Neural cell (in vitro differentiated cells): Measurements from ENCODE around the gene GMPR2. TPM values are rescaled to one million over a fixed set of nuclear protein-coding genes. Genes with fewer than 3 reads are reported as not detected.

Experiments
- H2AFZ ChIP-seq: fragments of 200-600, 300-800 bp; sonication (generic), shearing (Covaris generic); 2 replicates; pipeline ENCODE4 v1.6.0; 2014; ENCODE audit warnings: low read depth, mild to moderate bottlenecking, antibody characterized with exemption, low read length, moderate library complexity
- H3F3A ChIP-seq: fragments of 200-600 bp; shearing (Covaris generic); 2 replicates; pipeline ENCODE4 v1.6.1; 2016; ENCODE audit warnings: mild to moderate bottlenecking, moderate library complexity, mixed read lengths, antibody characterized with exemption, low read length; ENCODE audit not compliant: insufficient read depth, poor library complexity, severe bottlenecking
- H3K27ac ChIP-seq: fragments of 200-600, 300-800 bp; sonication (generic), shearing (Covaris generic); 2 replicates; pipeline ENCODE4 v1.5.1; 2014; ENCODE audit warnings: mild to moderate bottlenecking, low read length, moderate library complexity
- H3K27me3 ChIP-seq: fragments of 300-800, 200-600 bp; sonication (generic), shearing (Covaris generic); 2 replicates; pipeline ENCODE4 v1.6.0; 2014; ENCODE audit warnings: mild to moderate bottlenecking, low read depth, low read length, moderate library complexity; ENCODE audit not compliant: insufficient read depth
- H3K36me3 ChIP-seq: fragments of 300-800, 200-600 bp; sonication (generic), shearing (Covaris generic); 2 replicates; pipeline ENCODE4 v1.5.1; 2014; ENCODE audit warnings: mild to moderate bottlenecking, antibody characterized with exemption, low read length, moderate library complexity; ENCODE audit not compliant: insufficient read depth
- H3K4me2 ChIP-seq: fragments of 300-800, 200-600 bp; sonication (generic), shearing (Covaris generic); 2 replicates; pipeline ENCODE4 v1.6.0; 2014; ENCODE audit warnings: mild to moderate bottlenecking, low read length
- H3K4me3 ChIP-seq: fragments of 300-800, 200-600 bp; sonication (generic), shearing (Covaris generic); 2 replicates; pipeline ENCODE4 v1.5.1; 2014; ENCODE audit warnings: mild to moderate bottlenecking, low read length, moderate library complexity
- H3K79me2 ChIP-seq: fragments of 200-600 bp; shearing (Covaris generic); replicated peaks from 2 replicates; pipeline ENCODE4 v1.6.0; 2014; ENCODE audit warnings: mild to moderate bottlenecking, low read length, moderate library complexity; ENCODE audit not compliant: insufficient read depth
- H3K9ac ChIP-seq: fragments of 300-800, 200-600 bp; sonication (generic), shearing (Covaris generic); 2 replicates; pipeline ENCODE4 v1.6.1; 2016; ENCODE audit warnings: mild to moderate bottlenecking, low read length, mixed read lengths
- H3K9me2 ChIP-seq: fragments of 200-600 bp; shearing (Covaris generic); 2 replicates; pipeline ENCODE4 v1.6.1; 2016; ENCODE audit warnings: mild to moderate bottlenecking, low read length, mixed read lengths; ENCODE audit not compliant: insufficient read depth
- H3K9me3 ChIP-seq: fragments of 200-600, 300-800 bp; sonication (generic), shearing (Covaris generic); 2 replicates; pipeline ENCODE4 v1.6.1; 2016; ENCODE audit warnings: mild to moderate bottlenecking, mixed run types, low read length, moderate library complexity, mixed read lengths
- H4K20me1 ChIP-seq: fragments of 200-600 bp; shearing (Covaris generic); 2 replicates; pipeline ENCODE4 v1.6.1; 2016; ENCODE audit warnings: mild to moderate bottlenecking, mixed run types; ENCODE audit not compliant: insufficient read depth
- EP300 ChIP-seq: fragments of 450-650 bp; conservative IDR thresholded peaks from 2 replicates; pipeline ENCODE4 v1.6.1; 2014; ENCODE audit warnings: antibody characterized with exemption, mild to moderate bottlenecking, moderate library complexity; ENCODE audit not compliant: poor library complexity, severe bottlenecking
- EZH2 ChIP-seq: fragments of 200-600, 300-800 bp; shearing (Covaris generic), sonication (generic); IDR thresholded peaks from 2 replicates; pipeline ENCODE4 v1.6.1; 2014; ENCODE audit warnings: antibody characterized with exemption, low read length, borderline replicate concordance, mild to moderate bottlenecking; ENCODE audit not compliant: insufficient read depth, poor library complexity, severe bottlenecking
- MXI1 ChIP-seq: fragments of 450-650 bp; conservative IDR thresholded peaks from 2 replicates; pipeline ENCODE4 v1.6.1; 2014; ENCODE audit warnings: antibody characterized with exemption, mild to moderate bottlenecking; ENCODE audit not compliant: poor library complexity, severe bottlenecking
- POLR2AphosphoS5 ChIP-seq: IDR thresholded peaks from 2 replicates; pipeline ENCODE4 v1.6.1; 2012
- RAD21 ChIP-seq: fragments of 450-650 bp; conservative IDR thresholded peaks from 2 replicates; pipeline ENCODE4 v1.6.1; 2014; ENCODE audit warnings: antibody characterized with exemption, mild to moderate bottlenecking, moderate library complexity
- SMC3 ChIP-seq: fragments of 450-650 bp; conservative IDR thresholded peaks from 2 replicates; pipeline ENCODE4 v1.6.1; 2014; ENCODE audit warnings: antibody characterized with exemption, mild to moderate bottlenecking, moderate library complexity; ENCODE audit not compliant: poor library complexity
- TAF1 ChIP-seq: IDR thresholded peaks from 2 replicates; pipeline ENCODE4 v1.6.1; 2012; ENCODE audit warnings: low read depth
- polyA plus RNA-seq: library from polyadenylated mRNA; depleted of rRNA; stranded (reverse); fragments of >200 nt; gene quantifications from 2 replicates; pipeline ENCODE4 v1.2.3, GENCODE V29; 2014
- TF ChIP-seq, protein P1 (sequence below): fragments of 450-650 bp; IDR thresholded peaks from 2 replicates; pipeline ENCODE4 v1.5.1; 2014; ENCODE audit warnings: antibody characterized with exemption, mild to moderate bottlenecking, moderate library complexity; ENCODE audit not compliant: poor library complexity, severe bottlenecking
- TF ChIP-seq, protein P2 (sequence below): IDR thresholded peaks from 2 replicates; pipeline ENCODE4 v1.6.1; 2012; ENCODE audit warnings: borderline replicate concordance

The GMPR2 gene
- polyA plus RNA-seq, 1 donor from 2014 or later: 132 TPM

DNA sequence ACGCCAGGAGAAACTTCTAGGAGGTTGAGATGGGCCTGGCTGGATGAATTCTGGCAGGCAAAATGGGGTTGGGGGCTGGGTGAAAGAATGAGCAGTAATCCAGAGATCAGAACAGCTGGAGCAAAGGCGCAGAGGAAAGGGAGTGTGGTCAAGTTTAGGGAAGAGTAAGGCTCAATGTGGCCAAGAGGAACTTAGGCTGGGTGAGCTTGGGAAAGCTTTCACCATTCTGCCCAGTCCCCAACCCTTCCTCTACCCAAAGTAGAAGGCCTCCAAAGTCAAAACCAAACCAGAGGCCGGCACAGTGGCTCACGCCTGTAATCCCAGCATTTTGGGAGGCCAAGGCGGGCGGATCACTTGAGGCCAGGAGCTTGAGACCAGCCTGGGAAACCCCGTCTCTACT is 48.9 kb downstream of the GMPR2 start:
- Histone ChIP-seq H3K79me2 (no peaks in the 10 kb centered on the region), H3K4me2 (no peak overlapping the region), H4K20me1 (no peaks in the 10 kb centered on the region), H3K36me3 (no peaks in the 10 kb centered on the region), H3K27me3 (no peaks in the 10 kb centered on the region), H3K9me3 (no peaks in the 10 kb centered on the region), H3K9me2 (no peaks in the 10 kb centered on the region), H3F3A (no peaks in the 10 kb centered on the region), H2AFZ (no peak overlapping the region), H3K9ac (no peak overlapping the region), H3K27ac (no peak overlapping the region), H3K4me3 (no peak overlapping the region)
- TF ChIP-seq MXI1 (no peak), RAD21 (no peak), SMC3 (no peak), TAF1 (no peak)

DNA sequence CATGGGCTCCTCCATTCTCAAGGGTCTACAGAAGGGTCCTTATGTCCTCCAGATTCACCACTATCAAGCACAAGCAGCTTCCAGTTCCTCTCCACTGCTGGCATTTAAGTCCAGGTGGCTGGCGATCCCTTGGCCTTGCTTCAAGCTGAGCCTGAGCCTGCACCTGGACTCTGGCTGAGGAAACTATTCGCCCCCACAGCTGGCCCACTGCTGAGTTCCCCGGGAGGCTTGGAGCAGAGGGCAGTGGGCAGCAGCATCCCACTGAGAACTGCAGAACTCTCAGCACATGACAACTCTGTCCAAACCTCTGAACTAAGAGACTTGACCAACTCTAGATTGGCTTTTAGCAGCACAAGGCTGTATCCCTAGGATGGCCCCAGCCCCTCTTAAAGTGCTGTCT is 50.0 kb downstream of the GMPR2 start:
- H3K9ac ChIP-seq: no peak overlapping the region
- no peaks in the 10 kb centered on the region for H3K27me3 ChIP-seq
- H3K4me3 ChIP-seq: no peak overlapping the region
- H3K79me2 ChIP-seq: no peaks in the 10 kb centered on the region
- H3K36me3 ChIP-seq: no peaks in the 10 kb centered on the region
- H3K4me2 ChIP-seq: no peak overlapping the region
- no peaks in the 10 kb centered on the region for H4K20me1 ChIP-seq
- no peaks in the 10 kb centered on the region for H3K9me3 ChIP-seq
- H3K27ac ChIP-seq: no peak overlapping the region
- H3K9me2 ChIP-seq: no peaks in the 10 kb centered on the region
- TF ChIP-seq SMC3: no peak
- TF ChIP-seq EP300: no peak
- TF ChIP-seq POLR2AphosphoS5: no peak
- no peak for TF ChIP-seq MXI1
- TF ChIP-seq EZH2: no peak
- TF ChIP-seq, protein P1, sequence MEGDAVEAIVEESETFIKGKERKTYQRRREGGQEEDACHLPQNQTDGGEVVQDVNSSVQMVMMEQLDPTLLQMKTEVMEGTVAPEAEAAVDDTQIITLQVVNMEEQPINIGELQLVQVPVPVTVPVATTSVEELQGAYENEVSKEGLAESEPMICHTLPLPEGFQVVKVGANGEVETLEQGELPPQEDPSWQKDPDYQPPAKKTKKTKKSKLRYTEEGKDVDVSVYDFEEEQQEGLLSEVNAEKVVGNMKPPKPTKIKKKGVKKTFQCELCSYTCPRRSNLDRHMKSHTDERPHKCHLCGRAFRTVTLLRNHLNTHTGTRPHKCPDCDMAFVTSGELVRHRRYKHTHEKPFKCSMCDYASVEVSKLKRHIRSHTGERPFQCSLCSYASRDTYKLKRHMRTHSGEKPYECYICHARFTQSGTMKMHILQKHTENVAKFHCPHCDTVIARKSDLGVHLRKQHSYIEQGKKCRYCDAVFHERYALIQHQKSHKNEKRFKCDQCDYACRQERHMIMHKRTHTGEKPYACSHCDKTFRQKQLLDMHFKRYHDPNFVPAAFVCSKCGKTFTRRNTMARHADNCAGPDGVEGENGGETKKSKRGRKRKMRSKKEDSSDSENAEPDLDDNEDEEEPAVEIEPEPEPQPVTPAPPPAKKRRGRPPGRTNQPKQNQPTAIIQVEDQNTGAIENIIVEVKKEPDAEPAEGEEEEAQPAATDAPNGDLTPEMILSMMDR: no peak
- no peak for TF ChIP-seq TAF1
- TF ChIP-seq, protein P2, sequence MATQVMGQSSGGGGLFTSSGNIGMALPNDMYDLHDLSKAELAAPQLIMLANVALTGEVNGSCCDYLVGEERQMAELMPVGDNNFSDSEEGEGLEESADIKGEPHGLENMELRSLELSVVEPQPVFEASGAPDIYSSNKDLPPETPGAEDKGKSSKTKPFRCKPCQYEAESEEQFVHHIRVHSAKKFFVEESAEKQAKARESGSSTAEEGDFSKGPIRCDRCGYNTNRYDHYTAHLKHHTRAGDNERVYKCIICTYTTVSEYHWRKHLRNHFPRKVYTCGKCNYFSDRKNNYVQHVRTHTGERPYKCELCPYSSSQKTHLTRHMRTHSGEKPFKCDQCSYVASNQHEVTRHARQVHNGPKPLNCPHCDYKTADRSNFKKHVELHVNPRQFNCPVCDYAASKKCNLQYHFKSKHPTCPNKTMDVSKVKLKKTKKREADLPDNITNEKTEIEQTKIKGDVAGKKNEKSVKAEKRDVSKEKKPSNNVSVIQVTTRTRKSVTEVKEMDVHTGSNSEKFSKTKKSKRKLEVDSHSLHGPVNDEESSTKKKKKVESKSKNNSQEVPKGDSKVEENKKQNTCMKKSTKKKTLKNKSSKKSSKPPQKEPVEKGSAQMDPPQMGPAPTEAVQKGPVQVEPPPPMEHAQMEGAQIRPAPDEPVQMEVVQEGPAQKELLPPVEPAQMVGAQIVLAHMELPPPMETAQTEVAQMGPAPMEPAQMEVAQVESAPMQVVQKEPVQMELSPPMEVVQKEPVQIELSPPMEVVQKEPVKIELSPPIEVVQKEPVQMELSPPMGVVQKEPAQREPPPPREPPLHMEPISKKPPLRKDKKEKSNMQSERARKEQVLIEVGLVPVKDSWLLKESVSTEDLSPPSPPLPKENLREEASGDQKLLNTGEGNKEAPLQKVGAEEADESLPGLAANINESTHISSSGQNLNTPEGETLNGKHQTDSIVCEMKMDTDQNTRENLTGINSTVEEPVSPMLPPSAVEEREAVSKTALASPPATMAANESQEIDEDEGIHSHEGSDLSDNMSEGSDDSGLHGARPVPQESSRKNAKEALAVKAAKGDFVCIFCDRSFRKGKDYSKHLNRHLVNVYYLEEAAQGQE: no peak
- no peak for TF ChIP-seq RAD21
- no peak overlapping the region for H2AFZ ChIP-seq
- no peaks in the 10 kb centered on the region for H3F3A ChIP-seq
